ENCODE measurements around the gene PRPH. TPM values are rescaled to one million over a fixed set of nuclear protein-coding genes. Genes with fewer than 3 reads are reported as not detected.

The PRPH gene
- 1.5 and 1.8 TPM in 2 replicates for total RNA-seq

DNA sequence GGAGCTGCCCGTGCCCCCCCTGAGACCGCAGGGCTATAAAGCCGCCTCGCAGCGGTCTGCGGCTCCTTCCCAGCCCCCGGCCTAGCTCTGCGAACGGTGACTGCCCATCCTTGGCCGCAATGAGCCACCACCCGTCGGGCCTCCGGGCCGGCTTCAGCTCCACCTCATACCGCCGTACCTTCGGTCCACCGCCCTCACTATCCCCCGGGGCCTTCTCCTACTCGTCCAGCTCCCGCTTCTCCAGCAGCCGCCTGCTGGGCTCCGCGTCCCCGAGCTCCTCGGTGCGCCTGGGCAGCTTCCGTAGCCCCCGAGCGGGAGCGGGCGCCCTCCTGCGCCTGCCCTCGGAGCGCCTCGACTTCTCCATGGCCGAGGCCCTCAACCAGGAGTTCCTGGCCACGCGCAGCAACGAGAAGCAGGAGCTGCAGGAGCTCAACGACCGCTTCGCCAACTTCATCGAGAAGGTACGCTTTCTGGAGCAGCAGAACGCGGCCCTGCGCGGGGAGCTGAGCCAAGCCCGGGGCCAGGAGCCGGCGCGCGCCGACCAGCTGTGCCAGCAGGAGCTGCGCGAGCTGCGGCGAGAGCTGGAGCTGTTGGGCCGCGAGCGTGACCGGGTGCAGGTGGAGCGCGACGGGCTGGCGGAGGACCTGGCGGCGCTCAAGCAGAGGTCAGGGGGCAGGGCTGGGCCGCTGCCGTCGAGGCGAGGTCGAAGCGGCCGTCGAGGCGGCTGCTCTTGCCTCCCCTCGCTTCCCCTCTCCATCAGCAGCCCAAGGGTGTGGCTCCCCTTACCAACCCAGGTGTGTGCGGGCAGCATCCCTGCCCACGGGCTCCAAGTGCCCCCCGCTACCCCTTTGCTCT is at the start of gene PRPH:
Gene PRPH (plus strand): TSS at position 66 of the 855 bp plus-strand sequence. CDS start 54 bp downstream, at position 120.

DNA sequence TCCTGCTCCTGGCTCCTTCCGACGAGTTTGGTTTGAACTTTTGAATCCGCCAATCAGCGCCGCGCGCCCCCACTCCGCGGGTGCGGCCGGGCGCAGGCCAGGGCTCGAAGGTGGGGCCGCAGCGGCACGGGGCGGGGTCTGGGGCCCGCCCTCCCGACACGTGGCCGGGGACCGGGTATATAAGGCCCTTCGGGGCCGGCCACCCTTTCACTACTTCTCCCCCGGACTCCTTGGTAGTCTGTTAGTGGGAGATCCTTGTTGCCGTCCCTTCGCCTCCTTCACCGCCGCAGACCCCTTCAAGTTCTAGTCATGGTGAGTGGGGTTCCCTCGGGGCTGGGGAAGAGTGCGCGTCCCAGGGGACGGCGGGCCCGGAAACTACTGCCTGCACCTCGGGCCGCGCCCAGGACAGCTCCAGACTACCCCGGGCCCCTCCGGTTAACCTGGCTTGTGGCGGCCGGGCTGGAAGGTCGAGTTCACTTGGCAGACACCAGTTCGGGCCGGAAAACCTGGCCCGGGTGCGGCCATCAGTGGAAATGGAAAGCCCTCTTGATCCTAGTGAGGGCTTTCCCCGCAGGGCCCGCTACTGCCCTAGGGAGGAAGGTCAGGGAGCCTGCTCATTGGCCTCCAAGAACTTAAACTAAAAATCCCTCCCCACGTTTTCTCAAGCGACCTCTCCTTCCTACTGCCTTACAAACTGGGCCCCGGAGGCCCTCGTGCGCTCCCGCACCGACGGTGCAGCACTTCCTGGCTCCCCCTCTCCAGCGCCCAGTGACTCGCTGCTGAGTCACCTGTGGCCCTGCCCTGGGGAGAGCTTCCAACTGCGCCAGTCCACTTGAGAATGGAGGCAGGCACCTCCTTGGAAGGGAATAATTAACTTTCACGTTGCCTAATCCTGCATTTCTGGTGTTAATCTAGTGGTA is 29.8 kb upstream of the PRPH start, which contains the start of gene TUBA1C:
Gene TUBA1C (plus strand): TSS at position 210 of the 920 bp plus-strand sequence. CDS start 100 bp downstream, at position 310.

DNA sequence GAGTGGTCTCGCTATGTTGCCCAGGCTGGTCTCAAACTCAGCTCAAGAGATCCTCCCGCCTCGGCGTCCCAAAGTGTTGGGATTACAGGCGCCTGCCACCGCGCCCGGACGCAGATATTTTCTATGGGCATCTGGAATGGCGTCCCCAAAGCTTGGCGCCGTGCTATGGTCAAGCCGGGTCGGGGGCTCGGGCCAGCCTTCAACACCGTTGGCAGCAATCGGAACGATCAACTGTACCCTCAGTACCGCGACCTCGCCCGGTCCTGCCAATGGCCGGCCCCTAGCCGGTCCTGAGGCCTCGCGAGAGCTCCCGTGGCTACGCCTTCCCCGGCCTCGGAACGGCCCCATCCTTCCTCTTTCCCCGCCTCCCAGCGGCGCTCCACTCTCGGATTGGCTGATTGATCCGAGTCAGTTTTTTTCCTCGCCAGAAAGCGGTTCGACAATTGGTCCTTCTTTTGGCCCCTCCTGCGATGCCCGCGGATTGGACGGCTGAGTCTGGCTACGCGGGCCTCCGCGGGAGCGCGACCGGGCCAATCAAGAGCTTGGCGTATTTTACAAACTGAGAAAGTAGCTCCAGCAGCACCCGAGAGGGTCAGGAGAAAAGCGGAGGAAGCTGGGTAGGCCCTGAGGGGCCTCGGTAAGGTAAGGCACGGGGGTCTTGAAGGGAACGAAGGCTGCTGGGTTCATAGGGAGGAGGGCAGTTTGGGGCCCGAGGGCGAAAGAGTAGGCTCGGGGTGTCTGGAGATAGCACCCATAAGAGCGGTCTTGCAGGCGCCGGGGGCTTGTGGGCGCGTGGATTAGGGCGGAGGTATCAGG is 28.0 kb downstream of the PRPH start, which contains the start of gene TROAP:
Gene TROAP (plus strand): TSS at position 548 of the 816 bp plus-strand sequence. CDS start 354 bp downstream, outside the sequence.

DNA sequence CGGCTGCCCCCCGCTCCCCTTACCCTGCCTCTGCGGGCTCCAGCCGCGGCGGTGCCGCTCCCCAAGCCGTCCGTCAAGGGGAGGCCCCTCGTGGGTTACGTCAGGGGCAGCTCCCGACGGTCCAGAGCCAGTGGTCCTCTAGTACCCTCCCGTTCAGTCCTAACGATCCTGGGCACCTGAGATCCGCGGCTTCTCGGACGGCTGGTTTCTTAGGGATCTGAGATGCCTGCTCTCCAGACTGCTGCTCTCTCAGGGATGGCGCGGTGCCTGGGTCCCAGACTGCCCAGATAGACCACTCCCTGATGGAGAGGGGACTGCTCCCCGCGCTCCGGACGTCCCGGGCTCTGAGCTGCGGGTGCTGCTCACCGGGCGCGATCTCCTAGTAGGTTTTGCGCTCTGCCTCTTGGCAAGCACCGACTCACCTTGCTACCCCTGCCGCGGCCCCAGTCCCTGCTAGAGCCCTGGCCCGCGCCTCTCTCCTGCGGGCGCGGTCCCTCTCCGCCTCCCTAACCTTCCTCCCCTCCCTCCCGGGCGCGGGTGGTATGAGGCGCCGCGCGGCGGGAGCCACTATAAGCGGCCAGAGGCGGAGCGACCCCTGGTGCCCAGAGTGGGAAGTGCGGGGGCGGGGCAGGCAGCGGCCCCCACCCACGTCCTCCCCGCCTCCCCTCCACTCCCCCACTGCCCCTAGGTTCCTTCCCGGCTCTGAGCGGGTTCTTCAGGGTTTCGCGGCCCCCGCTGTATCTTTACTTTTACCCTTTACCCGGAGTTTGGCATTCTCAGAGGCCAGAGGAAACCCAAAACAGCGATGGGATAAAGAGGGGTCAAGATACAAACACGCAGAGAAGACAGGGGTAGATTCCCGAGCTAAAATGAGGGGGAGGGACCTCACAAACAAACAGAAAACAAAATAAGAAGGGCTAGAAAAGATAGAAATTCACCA is 42.0 kb downstream of the PRPH start, which contains the start of gene C1QL4:
Gene C1QL4 (minus strand): TSS at position 544 of the 940 bp plus-strand sequence. CDS start 711 bp downstream, outside the sequence.

DNA sequence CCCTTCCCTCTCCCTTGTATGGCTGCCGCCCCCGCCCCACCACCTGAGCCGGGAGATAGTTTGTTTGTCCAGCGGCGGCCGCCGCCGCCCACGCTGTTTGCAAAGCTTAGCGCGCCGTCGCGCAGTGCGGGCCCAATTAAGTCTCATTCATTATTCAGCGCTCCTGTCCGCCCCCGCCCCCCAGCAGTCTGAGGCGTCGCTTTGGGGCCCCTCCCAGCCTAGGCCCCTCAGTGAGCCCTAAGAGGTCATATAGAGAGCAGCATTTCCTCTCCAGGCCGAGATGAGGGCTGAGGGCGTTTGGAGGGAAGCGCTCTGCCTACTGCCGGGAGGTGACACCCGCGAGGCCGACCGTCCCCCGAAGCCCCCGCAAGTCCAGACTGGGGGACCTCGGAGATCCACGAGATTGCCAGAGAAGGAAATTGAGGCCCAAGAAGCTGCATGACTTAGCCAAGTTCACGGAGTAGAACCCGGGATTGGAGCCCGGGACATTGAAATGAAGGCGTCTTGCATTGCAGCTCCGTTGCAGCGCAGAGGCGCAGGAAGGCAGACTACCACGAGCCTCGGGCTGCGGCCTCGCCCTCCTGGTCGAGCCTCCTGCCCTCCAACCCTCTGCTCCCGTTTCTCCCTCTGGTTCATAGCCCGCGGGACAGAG is 51.8 kb downstream of the PRPH start, which contains the start of gene DNAJC22:
Gene DNAJC22 (plus strand): TSS at position 230 of the 652 bp plus-strand sequence. CDS start 1,985 bp downstream, outside the sequence.

Other genes starting within 250 kb of the PRPH start
- 24.5 and 25.3 TPM in 2 replicates for gene KMT2D, start 234.4 kb upstream of the PRPH start, total RNA-seq
- gene RHEBL1, start 225.2 kb upstream of the PRPH start, total RNA-seq = 0.52 and 0.54 TPM in 2 replicates
- gene DHH, start 200.3 kb upstream of the PRPH start, total RNA-seq = under 0.01 TPM in 1 of 2 replicates, not detected in the other
- gene LMBR1L, start 184.3 kb upstream of the PRPH start, total RNA-seq = 35.1 and 38.4 TPM in 2 replicates
- 936 and 956 TPM in 2 replicates for gene TUBA1B, start 163.8 kb upstream of the PRPH start, total RNA-seq
- gene TUBA1A, start 106.1 kb upstream of the PRPH start, total RNA-seq = 516 and 528 TPM in 2 replicates
- gene TUBA1C, start 30.1 kb upstream of the PRPH start, total RNA-seq = 385 and 391 TPM in 2 replicates
- 7.8 and 9.7 TPM in 2 replicates for gene TROAP, start 28.1 kb downstream of the PRPH start, total RNA-seq
- 0.13 TPM in 1 of 2 replicates, not detected in the other for gene C1QL4, start 42.0 kb downstream of the PRPH start, total RNA-seq
- gene DNAJC22, start 51.7 kb downstream of the PRPH start, total RNA-seq = 0.91 and 1.6 TPM in 2 replicates
- gene SPATS2, start 72.3 kb downstream of the PRPH start, total RNA-seq = 21.4 and 25.0 TPM in 2 replicates
- under 0.01 TPM in 2 replicates for gene KCNH3, start 243.9 kb downstream of the PRPH start, total RNA-seq